MCF 10A (cell line): Measurements from ENCODE around the gene ZBTB45. TPM values are rescaled to one million over a fixed set of nuclear protein-coding genes. Genes with fewer than 3 reads are reported as not detected.

Experiments
- BruUV-seq: library from RNA; stranded (reverse); fragments of 400-500 nt; replicated peaks from 2 replicates; lab custom pipeline; 2021; lab: Mats Ljungman, UMichigan
- CTCF ChIA-PET: fragments of 300-600 bp; sonication (Branson Sonifier 250); formaldehyde crosslinking; extraction: SDS; loops from one replicate; lab custom pipeline; 2021; ENCODE audit warnings: antibody characterized with exemption, inconsistent platforms; lab: Yijun Ruan, JAX
- POLR2A ChIA-PET: fragments of 300-600, 350-650 bp; sonication (Branson Sonifier 250); formaldehyde crosslinking; extraction: SDS; loops from one replicate; lab custom pipeline; 2020; ENCODE audit warnings: antibody characterized with exemption, inconsistent platforms; lab: Yijun Ruan, JAX
- DNase-seq: peaks from one replicate; pipeline ENCODE4 v3.0.0-alpha.2; 2018; ENCODE audit not compliant: unreplicated experiment
- H3K27ac Mint-ChIP-seq: one replicate; pipeline ENCODE4 v1.8.0; 2022; ENCODE audit warnings: mild to moderate bottlenecking, low read depth, mixed read lengths; ENCODE audit not compliant: unreplicated experiment
- H3K27me3 Mint-ChIP-seq: one replicate; pipeline ENCODE4 v1.8.0; 2022; ENCODE audit warnings: mixed read lengths; ENCODE audit not compliant: insufficient read depth, unreplicated experiment
- H3K36me3 Mint-ChIP-seq: one replicate; pipeline ENCODE4 v1.8.0; 2022; ENCODE audit warnings: mild to moderate bottlenecking, moderate library complexity, mixed read lengths; ENCODE audit not compliant: insufficient read depth, unreplicated experiment
- H3K4me1 Mint-ChIP-seq: one replicate; pipeline ENCODE4 v1.8.0; 2022; ENCODE audit warnings: mixed read lengths; ENCODE audit not compliant: insufficient read depth, unreplicated experiment
- H3K4me3 Mint-ChIP-seq: one replicate; pipeline ENCODE4 v1.8.0; 2022; ENCODE audit warnings: mild to moderate bottlenecking, moderate library complexity, mixed read lengths; ENCODE audit not compliant: unreplicated experiment
- H3K9me3 Mint-ChIP-seq: one replicate; pipeline ENCODE4 v1.8.0; 2022; ENCODE audit warnings: mixed read lengths; ENCODE audit not compliant: unreplicated experiment
- intact Hi-C: fragments of 100-400 bp; cut with micrococcal nuclease; formaldehyde crosslinking; loops from 2 replicates; pipeline ENCODE4 v1.14.1; 2022
- total RNA-seq: library from RNA; stranded (reverse); gene quantifications from 2 replicates; pipeline ENCODE4 v1.2.3, GENCODE V29; 2022
- TF ChIP-seq, protein P1 (sequence below): fragments of 200-600 bp; IDR thresholded peaks from one replicate; pipeline ENCODE4 v1.8.0; 2022; ENCODE audit warnings: antibody characterized with exemption, mild to moderate bottlenecking; ENCODE audit not compliant: unreplicated experiment

The ZBTB45 gene
- total RNA-seq, 1 experiment from 2014 or later, result 12.8 TPM

DNA sequence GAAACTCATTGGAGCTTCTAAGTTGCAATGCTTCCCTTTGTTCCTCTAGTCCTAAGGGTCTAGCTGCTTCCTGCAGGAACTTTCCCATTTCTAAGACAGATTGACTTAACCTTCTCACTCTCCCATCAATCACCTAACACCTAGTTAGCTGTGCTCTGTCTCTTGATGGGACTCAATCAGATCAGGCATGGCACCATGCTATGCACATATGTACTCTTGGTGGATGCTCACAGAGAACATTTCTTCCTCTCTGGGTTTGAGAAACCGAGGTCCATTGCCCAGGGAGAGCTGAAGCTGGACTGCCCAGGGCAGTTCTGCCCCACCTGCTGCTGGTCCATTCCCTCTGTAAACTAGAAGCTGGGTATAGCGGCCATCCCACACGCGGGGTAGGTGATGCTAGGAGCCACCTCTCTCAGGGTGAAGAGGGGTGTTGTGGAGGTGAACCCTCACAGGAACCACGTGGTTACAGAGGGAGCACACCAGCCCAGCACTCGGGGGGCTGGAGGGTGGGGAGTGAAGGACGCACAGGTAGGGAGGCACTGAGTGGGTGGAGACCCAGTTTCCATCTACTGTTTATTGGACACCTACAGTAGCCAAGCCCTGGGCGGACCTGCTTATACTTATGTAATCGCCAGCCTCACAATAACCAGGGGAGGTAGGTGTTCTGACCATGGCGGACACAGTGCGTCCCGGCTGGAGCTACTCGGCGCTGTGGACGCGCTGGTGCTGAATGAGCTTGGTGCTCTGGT is 41.9 kb upstream of the ZBTB45 start:
- peaks cover 61% of the 10 kb centered on the region for H3K36me3 Mint-ChIP-seq
- intact Hi-C loops, result no loop called here
- H3K9me3 Mint-ChIP-seq, result no peaks in the 10 kb centered on the region
- BruUV-seq, result no TSS peak
- POLR2A ChIA-PET, result interaction anchor here (0.8 to 7.2 kb wide), 6 partner anchors 11 to 199 kb away, joined by 4 to 77 read pairs (median 18); partner anchors contain the start of genes MZF1, TRIM28 and ZBTB45
- no peaks in the 10 kb centered on the region for H3K27me3 Mint-ChIP-seq
- H3K4me3 Mint-ChIP-seq, result peak overlapping the region; percentile 98
- TF ChIP-seq, protein P1, sequence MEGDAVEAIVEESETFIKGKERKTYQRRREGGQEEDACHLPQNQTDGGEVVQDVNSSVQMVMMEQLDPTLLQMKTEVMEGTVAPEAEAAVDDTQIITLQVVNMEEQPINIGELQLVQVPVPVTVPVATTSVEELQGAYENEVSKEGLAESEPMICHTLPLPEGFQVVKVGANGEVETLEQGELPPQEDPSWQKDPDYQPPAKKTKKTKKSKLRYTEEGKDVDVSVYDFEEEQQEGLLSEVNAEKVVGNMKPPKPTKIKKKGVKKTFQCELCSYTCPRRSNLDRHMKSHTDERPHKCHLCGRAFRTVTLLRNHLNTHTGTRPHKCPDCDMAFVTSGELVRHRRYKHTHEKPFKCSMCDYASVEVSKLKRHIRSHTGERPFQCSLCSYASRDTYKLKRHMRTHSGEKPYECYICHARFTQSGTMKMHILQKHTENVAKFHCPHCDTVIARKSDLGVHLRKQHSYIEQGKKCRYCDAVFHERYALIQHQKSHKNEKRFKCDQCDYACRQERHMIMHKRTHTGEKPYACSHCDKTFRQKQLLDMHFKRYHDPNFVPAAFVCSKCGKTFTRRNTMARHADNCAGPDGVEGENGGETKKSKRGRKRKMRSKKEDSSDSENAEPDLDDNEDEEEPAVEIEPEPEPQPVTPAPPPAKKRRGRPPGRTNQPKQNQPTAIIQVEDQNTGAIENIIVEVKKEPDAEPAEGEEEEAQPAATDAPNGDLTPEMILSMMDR, result no peak
- no peak for DNase-seq
- H3K4me1 Mint-ChIP-seq, result peaks cover 25% of the 10 kb centered on the region
- CTCF ChIA-PET, result interaction anchor here (1.2 kb wide), 1 partner anchor 11 kb away, joined by 4 read pairs; no protein-coding TSS in a partner anchor
- peak overlapping the region; percentile 54 for H3K27ac Mint-ChIP-seq

- TF ChIP-seq, protein P1, result no peak
- intact Hi-C loops, result no loop called here
- DNase-seq, result no peak
- CTCF ChIA-PET, result interaction anchor here (1.2 kb wide), 1 partner anchor 12 kb away, joined by 4 read pairs; no protein-coding TSS in a partner anchor
- H3K9me3 Mint-ChIP-seq, result no peaks in the 10 kb centered on the region
- H3K4me3 Mint-ChIP-seq, result peak overlapping the region; percentile 98
- H3K4me1 Mint-ChIP-seq, result peaks cover 29% of the 10 kb centered on the region
- BruUV-seq, result no TSS peak
- POLR2A ChIA-PET, result interaction anchor here (1.5 to 7.2 kb wide), 4 partner anchors 11 to 41 kb away, joined by 4 to 77 read pairs (median 38); partner anchors contain the start of genes MZF1, TRIM28 and ZBTB45
- H3K27ac Mint-ChIP-seq, result no peak overlapping the region
- no peaks in the 10 kb centered on the region for H3K27me3 Mint-ChIP-seq
- peaks cover 61% of the 10 kb centered on the region for H3K36me3 Mint-ChIP-seq
Measured at GRCh38 chr19:58560921-58561320, 41.3 kb upstream of the ZBTB45 start.

DNA sequence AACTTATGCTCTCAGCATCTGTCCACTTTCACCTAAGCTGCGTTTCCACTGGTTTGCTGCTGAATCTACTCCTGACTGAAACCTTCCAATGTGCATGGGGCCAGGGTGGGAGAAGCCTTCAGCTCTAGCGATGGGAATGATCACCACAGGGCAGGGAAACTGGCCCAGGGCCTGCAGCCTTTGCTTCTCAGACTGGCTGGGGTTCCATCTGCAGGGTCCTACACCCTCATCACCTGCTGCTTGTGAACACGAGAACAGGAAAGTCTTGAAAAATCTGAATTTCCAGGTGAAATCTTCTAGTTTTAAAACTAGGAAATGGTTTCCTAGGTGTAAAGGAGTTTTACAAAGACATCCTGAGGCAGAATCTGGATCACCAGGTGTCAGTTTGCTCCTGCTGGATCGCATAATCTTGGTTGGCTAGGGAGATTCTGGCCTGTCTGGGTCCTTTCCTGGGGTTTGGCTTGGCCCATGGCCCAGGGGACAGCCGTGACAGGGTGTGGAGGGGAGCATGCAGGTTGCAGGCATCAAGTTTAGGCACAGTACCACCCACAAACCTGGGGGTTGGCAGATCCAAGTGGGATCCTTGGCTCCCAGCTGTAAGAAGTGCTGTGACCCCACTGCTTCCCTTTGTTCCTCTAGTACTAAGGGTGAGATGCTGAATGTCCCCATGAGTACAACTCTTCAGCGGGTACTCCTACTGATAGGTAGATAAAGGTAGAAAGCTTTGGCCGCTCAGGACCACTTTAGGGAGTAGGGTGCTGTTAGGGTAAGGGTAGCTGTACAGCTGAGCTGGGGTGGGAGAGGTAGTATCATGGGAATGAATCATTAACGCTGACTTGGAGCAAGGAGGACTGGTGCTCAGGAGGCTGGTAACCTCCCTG is 40.6 kb upstream of the ZBTB45 start:
- POLR2A ChIA-PET, result interaction anchor here (0.8 to 7.2 kb wide), 6 partner anchors 8 to 46 kb away, joined by 5 to 77 read pairs (median 32); partner anchors contain the start of genes MZF1, TRIM28 and ZBTB45
- H3K4me3 Mint-ChIP-seq, result peak overlapping the region; percentile 98
- H3K27me3 Mint-ChIP-seq, result no peaks in the 10 kb centered on the region
- H3K36me3 Mint-ChIP-seq, result peaks cover 60% of the 10 kb centered on the region
- no peaks in the 10 kb centered on the region for H3K9me3 Mint-ChIP-seq
- BruUV-seq, result no TSS peak
- H3K4me1 Mint-ChIP-seq, result peaks cover 29% of the 10 kb centered on the region
- TF ChIP-seq, protein P1, result no peak
- intact Hi-C loops, result no loop called here
- CTCF ChIA-PET, result interaction anchor here (1.2 kb wide), 2 partner anchors 10 to 12 kb away, joined by 3 to 4 read pairs; no protein-coding TSS in a partner anchor
- DNase-seq, result no peak
- H3K27ac Mint-ChIP-seq, result peak overlapping the region; percentile 99
